ENCODE measurements around the gene MED10. TPM values are rescaled to one million over a fixed set of nuclear protein-coding genes. Genes with fewer than 3 reads are reported as not detected.
"Not testable (repeated sequence)": the region's sequence is repeated elsewhere in the genome, so short reads cannot be mapped to it uniquely, and the experiment has no call there.

MED10 gene
- total RNA-seq, 1 donor from 2014 or later = 34.6 TPM

DNA sequence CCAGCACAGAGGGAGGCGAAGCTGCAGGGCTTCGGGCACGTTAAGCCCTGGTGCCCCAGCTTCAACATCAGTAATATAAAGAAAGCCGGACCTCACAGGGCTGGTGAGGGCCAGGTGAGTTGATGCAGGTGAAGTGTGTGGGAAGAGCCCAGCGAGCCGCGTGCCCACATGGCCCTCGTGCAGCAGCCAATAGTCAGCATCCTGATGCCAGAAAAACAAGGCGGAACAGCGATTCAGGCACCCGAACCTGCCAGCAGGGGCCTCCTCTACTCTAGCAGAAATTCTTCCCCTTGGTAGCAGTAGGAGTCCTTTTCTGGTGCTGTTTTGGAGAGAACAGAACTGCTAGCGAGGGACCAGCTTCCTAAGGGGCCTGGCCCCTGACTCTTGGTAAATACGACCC is 7.8 kb downstream of the MED10 start:
- TF ChIP-seq, protein P1, sequence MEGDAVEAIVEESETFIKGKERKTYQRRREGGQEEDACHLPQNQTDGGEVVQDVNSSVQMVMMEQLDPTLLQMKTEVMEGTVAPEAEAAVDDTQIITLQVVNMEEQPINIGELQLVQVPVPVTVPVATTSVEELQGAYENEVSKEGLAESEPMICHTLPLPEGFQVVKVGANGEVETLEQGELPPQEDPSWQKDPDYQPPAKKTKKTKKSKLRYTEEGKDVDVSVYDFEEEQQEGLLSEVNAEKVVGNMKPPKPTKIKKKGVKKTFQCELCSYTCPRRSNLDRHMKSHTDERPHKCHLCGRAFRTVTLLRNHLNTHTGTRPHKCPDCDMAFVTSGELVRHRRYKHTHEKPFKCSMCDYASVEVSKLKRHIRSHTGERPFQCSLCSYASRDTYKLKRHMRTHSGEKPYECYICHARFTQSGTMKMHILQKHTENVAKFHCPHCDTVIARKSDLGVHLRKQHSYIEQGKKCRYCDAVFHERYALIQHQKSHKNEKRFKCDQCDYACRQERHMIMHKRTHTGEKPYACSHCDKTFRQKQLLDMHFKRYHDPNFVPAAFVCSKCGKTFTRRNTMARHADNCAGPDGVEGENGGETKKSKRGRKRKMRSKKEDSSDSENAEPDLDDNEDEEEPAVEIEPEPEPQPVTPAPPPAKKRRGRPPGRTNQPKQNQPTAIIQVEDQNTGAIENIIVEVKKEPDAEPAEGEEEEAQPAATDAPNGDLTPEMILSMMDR (IDR thresholded peaks at IDR 0.05) = no peak
- Mint-ChIP-seq H3K9me3 (ENCODE audit: low read depth) (no peaks in the 10 kb centered on the region), H3K4me3 (ENCODE audit: unreplicated experiment) (no peak overlapping the region), H3K36me3 (ENCODE audit: low read depth) (peaks cover 40% of the 10 kb centered on the region), H3K27me3 (ENCODE audit: low read depth) (no peaks in the 10 kb centered on the region), H3K4me1 (ENCODE audit: low read depth) (no peaks in the 10 kb centered on the region), H3K27ac (ENCODE audit: unreplicated experiment) (no peak overlapping the region)
- no peak for DNase-seq (ENCODE audit: low spot score)

DNA sequence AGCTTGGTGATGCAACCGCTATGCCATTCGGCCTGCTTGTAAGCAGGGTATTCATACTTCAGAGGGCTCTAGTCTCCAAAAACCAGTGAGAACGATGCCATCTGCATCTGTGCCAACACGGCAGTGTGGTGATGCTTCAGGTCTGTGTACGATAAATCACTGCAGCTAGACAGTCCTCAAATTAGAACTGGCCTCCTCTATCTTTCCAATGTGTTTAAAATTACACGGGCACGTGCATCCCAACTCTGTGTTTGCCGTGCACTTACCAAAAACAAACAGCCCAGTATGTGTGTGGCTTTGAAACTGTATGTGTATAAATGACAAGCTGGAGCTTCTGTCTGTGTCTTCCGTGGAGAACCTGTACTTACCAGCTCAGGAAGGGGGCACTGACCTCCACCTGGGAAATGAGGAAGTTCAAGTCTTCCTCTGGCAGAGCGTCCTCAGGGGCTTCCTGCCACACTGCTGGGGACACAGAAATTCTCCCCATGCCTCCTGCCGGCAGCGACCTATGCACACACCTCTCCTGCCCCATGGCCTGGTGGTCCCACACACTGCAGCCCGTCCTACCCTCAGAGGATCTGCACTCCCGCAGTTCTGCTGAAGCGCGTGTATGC is 12.3 kb downstream of the MED10 start:
- Mint-ChIP-seq H3K4me1 (ENCODE audit: low read depth) (no peaks in the 10 kb centered on the region), H3K4me3 (ENCODE audit: unreplicated experiment) (no peak overlapping the region), H3K27ac (ENCODE audit: unreplicated experiment) (no peak overlapping the region), H3K36me3 (ENCODE audit: low read depth) (peaks cover 12% of the 10 kb centered on the region), H3K27me3 (ENCODE audit: low read depth) (no peaks in the 10 kb centered on the region), H3K9me3 (ENCODE audit: low read depth) (peaks cover 5% of the 10 kb centered on the region)
- DNase-seq (ENCODE audit: low spot score) = no peak
- TF ChIP-seq, protein P1 (IDR thresholded peaks at IDR 0.05) = no peak

GRCh38 chr5:6365142-6365976 is 13.0 kb downstream of the MED10 start:
- TF ChIP-seq, protein P1 (IDR thresholded peaks at IDR 0.05) = no peak
- Mint-ChIP-seq H3K36me3 (ENCODE audit: low read depth) (peaks cover 10% of the 10 kb centered on the region), H3K27ac (ENCODE audit: unreplicated experiment) (no peak overlapping the region), H3K27me3 (ENCODE audit: low read depth) (no peaks in the 10 kb centered on the region), H3K9me3 (ENCODE audit: low read depth) (peaks cover 5% of the 10 kb centered on the region), H3K4me3 (ENCODE audit: unreplicated experiment) (no peak overlapping the region), H3K4me1 (ENCODE audit: low read depth) (no peaks in the 10 kb centered on the region)
- no peak for DNase-seq (ENCODE audit: low spot score)

GRCh38 chr5:6363454-6364011 is 14.8 kb downstream of the MED10 start:
- not testable (repeated sequence) for DNase-seq (ENCODE audit: low spot score); H3K27ac Mint-ChIP-seq (ENCODE audit: unreplicated experiment); H3K4me3 Mint-ChIP-seq (ENCODE audit: unreplicated experiment); H3K27me3 Mint-ChIP-seq (ENCODE audit: low read depth); H3K4me1 Mint-ChIP-seq (ENCODE audit: low read depth); H3K36me3 Mint-ChIP-seq (ENCODE audit: low read depth); H3K9me3 Mint-ChIP-seq (ENCODE audit: low read depth)

DNA sequence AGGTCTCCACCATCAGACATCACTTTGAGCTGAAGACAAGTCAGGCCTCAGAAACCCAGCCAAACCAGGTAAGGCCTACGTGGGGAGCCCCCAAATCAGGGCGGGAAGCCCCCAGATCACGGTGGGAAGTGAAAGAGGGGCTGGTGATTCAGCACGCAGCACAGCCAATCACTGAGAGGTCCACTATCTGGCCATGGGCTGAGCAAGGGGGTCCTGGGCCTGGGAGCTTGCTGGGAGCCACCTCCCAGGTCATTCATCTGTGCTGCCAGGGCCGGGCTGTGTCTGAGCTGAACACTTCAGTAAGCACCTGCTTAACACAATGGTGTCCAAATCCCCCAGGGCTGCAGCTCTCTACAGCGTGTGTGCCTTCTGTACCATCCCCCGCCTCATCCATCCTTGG is 15.5 kb downstream of the MED10 start:
- Mint-ChIP-seq H3K4me3 (ENCODE audit: unreplicated experiment) (no peak overlapping the region), H3K27me3 (ENCODE audit: low read depth) (no peaks in the 10 kb centered on the region), H3K27ac (ENCODE audit: unreplicated experiment) (no peak overlapping the region), H3K4me1 (ENCODE audit: low read depth) (no peaks in the 10 kb centered on the region), H3K36me3 (ENCODE audit: low read depth) (peaks cover 1% of the 10 kb centered on the region), H3K9me3 (ENCODE audit: low read depth) (peaks cover 5% of the 10 kb centered on the region)
- DNase-seq (ENCODE audit: low spot score) = no peak
- TF ChIP-seq, protein P1 (IDR thresholded peaks at IDR 0.05) = no peak
